Upper lobe of right lung (tissue), 1 donor: ENCODE data around the gene MAP3K6. TPM values are rescaled to one million over a fixed set of nuclear protein-coding genes. Genes with fewer than 3 reads are reported as not detected.
"Not testable (repeated sequence)": the region's sequence is repeated elsewhere in the genome, so short reads cannot be mapped to it uniquely, and the experiment has no call there.

Experiments used
- ATAC-seq: fragments of 200-7000 bp; cut with Tn5 transposase; one replicate; pipeline ENCODE4 v1.9.1; 2020; ENCODE audit warnings: mild to moderate bottlenecking, moderate library complexity
- DNase-seq: peaks from one replicate; pipeline ENCODE4 v3.0.0-alpha.2; 2020
- H3K27ac ChIP-seq: fragments of 200-600 bp; one replicate; pipeline ENCODE4 v1.8.0; 2022
- H3K27me3 ChIP-seq: fragments of 200-600 bp; one replicate; pipeline ENCODE4 v1.8.0; 2022; ENCODE audit warnings: mild to moderate bottlenecking
- H3K36me3 ChIP-seq: fragments of 200-600 bp; one replicate; pipeline ENCODE4 v1.8.0; 2022
- H3K4me1 ChIP-seq: fragments of 200-600 bp; one replicate; pipeline ENCODE4 v1.8.0; 2022
- H3K4me3 ChIP-seq: fragments of 200-600 bp; one replicate; pipeline ENCODE4 v1.8.0; 2022; ENCODE audit warnings: mild to moderate bottlenecking
- H3K9me3 ChIP-seq: fragments of 200-600 bp; one replicate; pipeline ENCODE4 v1.8.0; 2022
- CTCF ChIP-seq: fragments of 200-600 bp; IDR thresholded peaks from one replicate; pipeline ENCODE4 v1.8.0; 2022; ENCODE audit warnings: antibody characterized with exemption
- intact Hi-C: fragments of 100-400 bp; cut with DNase I; formaldehyde crosslinking; loops from one replicate; pipeline ENCODE4 v1.11.0; 2022
- total RNA-seq: library from RNA; stranded (reverse); fragmentation: NEBNext Ultra II Directional; extraction: Animal tissue kit (Norgen Biotek cat#: 25700); gene quantifications from one replicate; pipeline ENCODE4 v1.2.1, GENCODE V29; 2021
- donor health status: DM: no; HTN: yes; CAD: no; lungs with severe emphysema.

The MAP3K6 gene
- total RNA-seq, 1 donor from 2014 or later, result 144 TPM

GRCh38 chr1:27388337-27389005 is 21.7 kb upstream of the MAP3K6 start:
- intact Hi-C loops, result no loop called here
- no peak overlapping the region for H3K4me3 ChIP-seq
- peak; percentile 74 for ATAC-seq
- peak; percentile 81 for DNase-seq
- no peaks in the 10 kb centered on the region for H3K9me3 ChIP-seq
- no peaks in the 10 kb centered on the region for H3K36me3 ChIP-seq
- H3K27ac ChIP-seq, result peak overlapping the region; percentile 11
- peaks cover 24% of the 10 kb centered on the region for H3K4me1 ChIP-seq
- no peaks in the 10 kb centered on the region for H3K27me3 ChIP-seq
- peak; percentile 84 for TF ChIP-seq CTCF

- H3K4me3 ChIP-seq, H3K27me3 ChIP-seq, H3K36me3 ChIP-seq, ATAC-seq, intact Hi-C loops, H3K9me3 ChIP-seq, H3K27ac ChIP-seq, DNase-seq: not testable (repeated sequence)
- H3K4me1 ChIP-seq, result peaks cover 11% of the 10 kb centered on the region
Observed at GRCh38 chr1:27384797-27385196, 18.0 kb upstream of the MAP3K6 start.

- H3K36me3 ChIP-seq, result no peaks in the 10 kb centered on the region
- H3K27me3 ChIP-seq, result no peaks in the 10 kb centered on the region
- DNase-seq, result no peak
- TF ChIP-seq CTCF, result no peak
- peaks cover 11% of the 10 kb centered on the region for H3K4me1 ChIP-seq
- no peak overlapping the region for H3K4me3 ChIP-seq
- intact Hi-C loops, result no loop called here
- H3K9me3 ChIP-seq, result no peaks in the 10 kb centered on the region
- ATAC-seq, result no peak
- H3K27ac ChIP-seq, result no peak overlapping the region
Observed at GRCh38 chr1:27383661-27384060, 16.9 kb upstream of the MAP3K6 start.

- Histone ChIP-seq H3K4me3 (peak within 1 kb of the TSS; percentile 19), H3K4me1 (peaks cover 11% of the 10 kb centered on the region), H3K9me3 (no peaks in the 10 kb centered on the region), H3K36me3 (no peaks in the 10 kb centered on the region), H3K27ac (no peak within 1 kb of the TSS), H3K27me3 (no peaks in the 10 kb centered on the region)
- intact Hi-C loops, result no loop called here
- ATAC-seq (peak; percentile 92), DNase-seq (peak; percentile 90)
- no peak for TF ChIP-seq CTCF
Observed at GRCh38 chr1:27383039-27383605, 16.4 kb upstream of the MAP3K6 start, which contains the start of gene CD164L2. Gene CD164L2, minus strand, starts transcription at chr1:27383333. Its CDS starts 94 bp downstream, at chr1:27383239.

GRCh38 chr1:27381969-27382762 is 15.4 kb upstream of the MAP3K6 start:
- no peak for DNase-seq
- no peak for ATAC-seq
- no peaks in the 10 kb centered on the region for H3K27me3 ChIP-seq
- intact Hi-C loops, result no loop called here
- no peaks in the 10 kb centered on the region for H3K9me3 ChIP-seq
- no peaks in the 10 kb centered on the region for H3K36me3 ChIP-seq
- H3K27ac ChIP-seq, result no peak overlapping the region
- H3K4me3 ChIP-seq, result no peak overlapping the region
- H3K4me1 ChIP-seq, result peaks cover 11% of the 10 kb centered on the region
- TF ChIP-seq CTCF, result no peak
